Skeletal muscle cell (primary cell): Measurements from ENCODE around the gene PTPN4.

Source experiments
- DNase-seq: peaks from one replicate; pipeline ENCODE4 v3.0.0-alpha.2; 2010; ENCODE audit warnings: low read depth
- H3K4me3 ChIP-seq: 2 replicates; pipeline ENCODE4 v1.5.1; 2011; ENCODE audit warnings: low read depth, mild to moderate bottlenecking, control low read depth, low read length, moderate library complexity

PTPN4 gene

DNA sequence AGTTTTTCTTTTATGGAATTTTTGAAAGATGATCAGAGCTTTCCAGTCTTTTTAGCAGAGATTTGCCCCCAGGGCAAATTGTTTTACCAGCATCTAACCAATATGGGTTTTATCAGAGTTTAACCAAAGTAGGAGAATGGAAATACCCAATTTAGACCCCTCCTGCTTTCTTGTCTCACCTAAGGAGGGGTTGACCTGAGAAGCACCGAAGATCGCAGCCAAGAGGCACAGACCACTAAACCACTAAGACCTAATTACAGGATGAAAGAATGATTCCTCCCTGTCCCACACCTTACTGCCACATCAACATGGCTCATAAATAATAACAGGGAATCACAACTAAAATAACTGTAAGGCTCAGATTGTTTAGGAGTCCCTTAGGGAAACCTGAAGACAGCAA, 141.3 kb downstream of the PTPN4 start:
- DNase-seq = no peak
- no peak overlapping the region for H3K4me3 ChIP-seq

DNA sequence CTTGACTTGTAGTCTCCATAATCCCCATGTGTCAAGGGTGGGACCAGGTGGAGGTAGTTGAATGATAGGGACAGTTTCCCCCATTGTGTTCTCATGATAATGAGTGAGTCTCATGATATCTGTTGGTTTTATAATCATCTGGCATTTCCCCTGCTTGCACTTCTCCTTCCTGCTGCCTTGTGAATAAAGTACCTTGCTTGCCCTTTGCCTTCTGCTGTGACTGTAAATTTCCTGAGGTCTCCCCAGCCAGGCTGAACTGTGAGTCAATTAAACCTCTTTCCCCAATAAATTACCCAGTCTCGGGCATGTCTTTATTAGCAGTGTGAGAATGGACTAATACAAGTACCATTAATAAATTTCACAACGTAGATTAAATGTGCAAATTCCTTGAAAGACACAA, 150.8 kb downstream of the PTPN4 start:
- H3K4me3 ChIP-seq = no peak overlapping the region

DNA sequence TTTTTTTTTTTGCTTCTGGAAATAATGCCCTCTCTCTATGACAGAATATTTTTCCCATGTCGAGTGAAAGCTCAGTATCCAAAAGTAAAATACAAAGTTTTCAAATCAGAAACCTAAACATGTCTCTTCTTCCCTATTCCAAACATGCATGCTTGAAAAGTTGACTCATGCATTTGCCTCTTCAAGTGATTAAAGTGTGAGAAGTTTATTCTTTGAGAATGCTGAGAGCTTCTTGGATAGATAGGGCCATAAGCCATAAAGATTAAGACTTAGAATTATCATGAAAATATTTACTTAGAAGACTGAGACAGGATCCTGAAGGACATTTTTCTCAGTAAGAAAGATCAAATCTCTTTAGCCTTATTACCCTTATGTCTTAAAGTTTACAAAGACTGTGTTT, 154.5 kb downstream of the PTPN4 start:
- H3K4me3 ChIP-seq = no peak overlapping the region
- DNase-seq = no peak

More for the DNA sequence above, 150.8 kb downstream of the PTPN4 start:
- DNase-seq = no peak

DNA sequence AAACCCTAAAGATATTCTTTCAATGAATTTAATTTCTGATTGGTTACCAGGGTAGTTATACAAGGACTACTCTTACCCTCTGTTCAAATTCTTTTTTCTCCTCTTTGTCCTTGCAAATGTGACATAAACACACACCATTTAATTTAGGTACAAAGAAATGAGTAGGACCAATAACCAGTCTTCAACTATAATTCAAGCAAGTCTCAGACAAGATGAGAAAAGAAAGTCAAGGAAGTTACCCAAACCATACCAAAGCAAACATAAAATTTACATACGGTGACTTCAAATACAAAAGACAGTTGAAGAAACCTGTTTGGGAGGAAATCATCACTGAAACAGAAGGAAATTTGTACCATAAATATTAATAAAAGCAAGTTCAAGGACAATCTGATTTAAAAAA, 162.1 kb downstream of the PTPN4 start:
- no peak overlapping the region for H3K4me3 ChIP-seq
- no peak for DNase-seq

DNA sequence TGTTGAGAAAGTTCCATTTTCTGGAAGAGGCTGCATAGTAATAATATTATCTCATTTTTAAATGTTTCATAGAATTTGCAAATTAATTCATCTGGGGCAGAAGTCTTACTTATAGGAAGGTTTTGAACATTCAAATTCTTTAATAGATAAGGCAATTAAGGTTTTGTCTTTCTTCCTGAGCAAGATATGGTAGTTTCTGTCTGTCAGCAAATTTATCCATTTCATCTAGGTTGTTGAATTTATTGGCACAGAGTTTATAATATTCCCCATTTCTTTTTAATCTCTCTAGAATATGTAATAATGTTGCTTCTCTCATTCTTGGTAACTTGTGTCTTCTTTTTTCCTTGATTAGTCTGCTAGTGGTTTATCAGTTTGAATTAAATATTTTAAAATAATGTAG, 163.0 kb downstream of the PTPN4 start:
- no peak for DNase-seq
- H3K4me3 ChIP-seq = no peak overlapping the region

DNA sequence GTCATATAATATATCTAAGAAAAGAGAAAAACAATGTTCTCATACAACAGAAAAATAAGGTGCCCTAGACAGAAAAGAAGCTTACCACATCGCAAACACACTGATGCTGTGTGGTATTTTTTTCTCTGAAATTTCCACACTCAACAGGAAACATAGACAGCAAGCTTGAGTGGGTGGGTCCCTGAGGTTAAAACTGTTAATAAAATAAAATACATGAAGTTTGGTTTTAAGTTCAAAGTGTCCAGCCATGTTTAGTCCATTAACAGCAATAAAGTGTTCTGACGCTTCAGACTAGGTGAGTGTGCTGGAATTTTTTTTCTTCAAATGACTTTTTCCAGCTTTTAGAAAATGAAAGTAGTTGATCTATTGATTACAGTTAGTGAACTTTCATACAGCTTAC, 169.8 kb downstream of the PTPN4 start:
- no peak for DNase-seq
- H3K4me3 ChIP-seq = no peak overlapping the region

DNA sequence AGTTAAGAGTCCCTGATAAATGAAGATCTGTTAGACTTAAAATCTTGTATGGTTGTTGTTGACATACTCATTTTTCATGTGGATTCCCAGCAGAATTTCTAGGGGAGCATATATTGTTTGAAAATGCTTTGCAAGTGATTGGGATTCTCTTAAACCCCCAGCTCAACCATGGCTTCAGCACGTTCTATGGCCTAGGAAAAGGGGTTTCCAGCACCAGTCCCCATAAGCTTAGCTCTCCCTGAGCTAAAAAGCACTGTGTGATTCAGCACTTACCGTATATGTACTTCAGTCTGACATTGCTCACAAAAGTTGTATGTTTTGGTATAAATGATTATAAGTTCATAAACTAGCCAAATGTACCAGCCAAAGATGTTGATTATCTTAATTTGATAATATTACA, 173.1 kb downstream of the PTPN4 start:
- no peak for DNase-seq
- no peak overlapping the region for H3K4me3 ChIP-seq

DNA sequence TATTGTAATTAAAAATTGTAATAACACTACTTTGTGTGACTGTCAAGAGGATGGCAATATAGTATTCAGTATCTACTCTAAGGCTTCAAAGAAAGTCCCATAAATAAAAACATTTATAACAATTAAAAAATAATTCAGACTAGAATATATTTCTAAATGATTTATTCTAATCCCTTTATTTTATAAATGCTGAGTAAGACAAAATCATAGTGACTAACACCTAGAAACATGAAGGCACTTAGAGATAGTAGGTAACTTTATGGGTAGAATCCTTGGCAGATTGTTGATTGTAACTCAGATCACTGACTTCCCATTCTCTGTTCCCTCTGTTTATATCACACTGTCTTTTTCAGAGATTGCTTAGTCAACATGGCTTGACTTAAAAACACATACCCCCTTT, 174.6 kb downstream of the PTPN4 start:
- no peak for DNase-seq
- no peak overlapping the region for H3K4me3 ChIP-seq

DNA sequence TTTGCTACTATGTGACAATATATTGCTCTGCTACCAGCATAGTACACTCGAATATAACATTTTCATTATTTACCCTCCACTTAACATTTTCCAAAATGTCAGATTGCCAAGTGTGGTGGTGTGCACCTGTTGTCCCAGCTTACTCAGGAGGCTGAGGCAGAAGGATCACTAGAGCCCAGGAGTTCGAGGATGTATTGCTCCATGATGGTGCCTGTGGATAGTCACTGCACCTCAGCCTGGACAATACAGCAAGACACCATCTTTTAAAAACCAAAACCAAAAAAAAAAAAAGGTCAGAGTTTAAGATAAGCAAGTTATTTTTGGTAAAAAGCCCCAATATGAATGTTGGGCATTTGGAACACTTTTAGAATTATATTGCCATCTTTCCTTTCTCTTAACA, 178.0 kb downstream of the PTPN4 start:
- no peak for DNase-seq
- H3K4me3 ChIP-seq = no peak overlapping the region

DNA sequence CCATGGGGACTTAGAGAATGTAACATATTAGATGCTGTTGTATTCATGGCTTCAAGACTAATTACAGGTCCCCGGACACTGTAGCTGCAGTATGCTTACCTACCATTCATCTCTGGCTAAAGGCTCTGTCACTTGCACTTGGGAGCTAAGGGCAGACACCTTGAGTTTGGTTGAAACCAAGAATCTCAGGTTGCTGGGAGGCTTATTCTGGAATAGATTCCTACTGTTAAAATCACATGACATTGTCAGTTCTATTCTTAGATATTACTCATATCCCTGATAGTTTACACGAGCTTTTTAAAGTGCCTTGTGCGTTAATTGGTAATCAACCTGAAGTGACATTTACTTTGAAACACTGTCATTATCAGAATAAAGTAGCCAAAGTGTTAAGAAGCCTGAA, 180.2 kb downstream of the PTPN4 start:
- no peak for DNase-seq
- no peak overlapping the region for H3K4me3 ChIP-seq

DNA sequence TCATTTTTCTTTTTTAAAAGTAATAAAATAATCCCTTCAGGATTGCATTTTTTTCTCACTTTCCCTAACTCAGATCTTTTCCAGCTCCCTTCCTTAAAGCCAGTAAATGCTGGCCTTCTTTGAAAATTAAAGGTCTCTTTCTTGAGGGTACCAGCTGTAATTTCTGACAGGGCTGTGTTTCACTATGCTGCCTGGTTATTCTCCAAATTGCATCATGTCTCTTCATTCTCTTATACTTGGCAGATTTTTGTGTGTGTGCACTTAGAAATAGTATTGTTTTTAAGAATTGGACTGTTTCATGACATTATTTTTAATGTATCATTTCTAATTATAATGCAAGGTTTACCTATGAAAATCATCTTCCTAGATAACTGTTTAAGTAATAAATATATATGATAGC, 181.1 kb downstream of the PTPN4 start:
- no peak overlapping the region for H3K4me3 ChIP-seq
- DNase-seq = no peak

DNA sequence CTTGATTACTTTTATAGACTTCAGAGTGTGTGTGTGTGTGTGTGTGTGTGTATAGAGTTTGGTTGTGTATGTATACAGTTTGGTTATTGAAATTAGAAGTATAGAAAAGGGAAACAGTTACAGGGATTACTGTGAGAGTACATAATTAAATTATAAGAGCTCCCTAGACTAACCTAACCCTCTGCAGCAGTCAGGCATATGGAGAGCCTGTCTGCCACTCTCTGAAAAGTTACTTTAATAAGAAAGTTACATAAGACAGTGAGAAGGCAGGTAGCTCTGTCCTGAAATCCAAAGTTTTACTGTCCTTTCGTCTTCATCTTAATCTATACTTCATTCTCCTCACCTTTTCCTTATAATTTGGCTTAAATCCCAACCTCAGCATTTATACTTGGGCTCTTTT, 181.7 kb downstream of the PTPN4 start:
- DNase-seq = no peak
- H3K4me3 ChIP-seq = no peak overlapping the region

DNA sequence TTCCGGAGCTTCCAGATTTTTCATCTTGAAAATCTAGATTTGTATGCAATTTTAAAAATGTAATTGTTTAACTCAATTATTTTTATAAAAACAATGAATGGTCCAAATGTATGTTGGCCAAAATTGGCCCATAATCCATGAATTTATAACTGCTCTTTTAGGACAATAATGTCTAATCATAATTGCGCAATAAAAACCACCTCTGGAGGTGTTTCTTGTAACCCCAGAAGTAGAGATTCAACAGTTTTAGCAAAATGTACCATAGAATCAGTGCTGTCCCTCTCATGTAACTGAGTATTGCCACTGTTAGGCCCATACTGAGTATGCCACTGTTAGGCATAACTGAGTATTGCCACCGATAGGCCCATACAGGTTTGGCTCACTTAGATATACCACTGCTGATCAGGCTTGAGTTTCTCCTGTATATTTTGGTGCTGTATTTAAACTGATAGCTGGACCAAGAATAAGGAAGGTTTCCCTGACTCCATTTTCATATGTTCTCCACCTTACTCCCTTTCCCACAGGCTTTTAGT, 182.3 kb downstream of the PTPN4 start:
- no peak for DNase-seq
- H3K4me3 ChIP-seq = no peak overlapping the region

DNA sequence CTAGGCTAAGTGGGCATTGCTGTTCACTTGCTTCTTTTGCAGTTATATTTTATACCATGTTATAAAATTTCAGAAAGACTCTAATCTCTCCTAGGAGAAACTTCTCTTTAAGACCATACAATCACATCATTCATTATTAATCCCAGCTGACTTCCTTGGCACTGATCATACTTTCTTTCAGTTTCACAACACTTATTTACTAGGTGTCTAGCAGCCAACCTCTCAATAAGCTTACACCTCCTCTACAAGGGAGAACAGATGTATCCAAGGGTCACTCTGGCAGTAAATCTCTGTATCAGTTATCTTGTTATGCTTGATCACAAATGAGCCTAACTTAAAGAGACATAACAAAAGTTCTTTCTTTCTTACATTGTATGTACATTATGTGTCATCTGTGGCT, 183.3 kb downstream of the PTPN4 start:
- H3K4me3 ChIP-seq = no peak overlapping the region
- no peak for DNase-seq

DNA sequence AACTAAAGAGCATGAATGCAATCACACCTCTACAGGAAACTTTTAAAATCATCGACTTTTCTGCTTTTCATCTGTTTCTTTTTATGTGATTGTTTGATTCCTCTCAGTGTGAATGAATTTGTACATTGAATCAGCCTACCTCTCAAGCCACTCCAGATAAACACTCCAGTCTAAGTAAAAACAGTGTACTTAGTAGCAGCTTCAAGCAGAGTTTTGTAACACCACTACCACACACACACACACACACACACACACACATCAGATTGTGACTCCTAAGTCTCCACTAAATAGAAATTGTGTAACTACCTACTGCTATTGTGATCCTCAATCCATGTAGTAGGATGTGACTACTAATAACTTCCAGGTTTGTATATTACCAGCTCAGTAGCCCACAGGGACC, 187.8 kb downstream of the PTPN4 start:
- no peak for DNase-seq
- no peak overlapping the region for H3K4me3 ChIP-seq

DNA sequence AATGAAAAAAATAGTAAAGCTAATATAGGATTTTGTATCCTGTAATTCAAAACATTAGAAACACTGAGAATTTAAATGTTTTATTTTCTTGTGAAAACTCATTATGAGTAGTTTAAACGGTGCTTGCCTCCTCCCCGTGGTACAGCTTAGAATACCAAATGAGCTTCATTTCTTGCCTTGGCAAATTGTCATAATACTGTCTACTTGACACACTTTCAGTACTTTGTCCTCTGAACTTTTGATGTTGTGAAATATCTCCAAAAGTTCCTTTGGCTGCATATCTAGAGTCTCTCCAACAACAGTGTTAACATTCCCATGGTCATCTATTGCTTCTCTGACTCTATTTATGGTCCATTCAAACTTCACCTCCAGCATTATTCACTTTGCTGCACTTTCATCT, 191.2 kb downstream of the PTPN4 start:
- no peak overlapping the region for H3K4me3 ChIP-seq
- no peak for DNase-seq

DNA sequence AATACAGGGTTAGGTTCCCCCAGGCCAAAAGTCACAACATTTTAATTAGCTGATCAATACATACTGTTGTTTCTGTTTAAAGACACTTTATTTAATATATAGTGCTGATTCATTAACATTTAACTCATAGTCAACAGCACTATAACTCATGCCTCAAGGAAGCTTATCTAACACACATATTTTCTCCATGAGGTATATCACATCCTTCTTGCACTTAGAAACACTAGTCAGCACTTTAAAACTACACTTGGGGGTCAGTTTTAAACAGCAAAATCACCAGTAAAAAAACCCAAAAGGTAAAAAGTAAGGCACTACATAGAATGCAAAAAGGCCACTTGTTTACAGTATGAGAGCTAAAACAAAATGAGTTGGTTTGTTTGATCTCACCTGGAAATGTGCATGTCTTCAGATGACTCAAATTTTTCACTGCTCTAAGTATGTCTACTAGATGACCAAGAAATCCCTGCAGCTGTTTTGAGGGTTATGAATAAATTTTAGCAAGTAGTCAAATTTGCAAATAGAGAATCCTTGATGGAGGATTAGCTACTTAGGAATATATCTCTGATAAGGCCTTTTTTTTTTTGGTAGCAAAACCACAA, 199.0 kb downstream of the PTPN4 start:
- DNase-seq = no peak
- H3K4me3 ChIP-seq = no peak overlapping the region

DNA sequence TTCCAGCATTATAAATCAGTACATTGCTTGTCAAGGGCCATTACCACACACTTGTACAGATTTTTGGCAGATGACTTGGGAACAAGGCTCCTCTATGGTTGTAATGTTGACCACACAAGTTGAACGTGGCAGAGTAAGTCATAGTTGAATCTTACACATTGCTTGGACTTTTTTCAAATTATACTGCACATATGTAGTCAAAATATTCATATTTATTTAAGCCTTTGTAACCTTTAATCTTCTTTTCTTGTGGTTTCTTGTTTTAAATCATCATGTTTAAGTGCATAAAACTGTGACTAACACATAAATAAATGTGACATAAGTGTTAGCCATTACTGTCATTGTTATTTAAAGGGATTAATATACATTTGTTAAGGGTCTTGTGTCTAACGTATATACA, 201.1 kb downstream of the PTPN4 start:
- H3K4me3 ChIP-seq = no peak overlapping the region
- DNase-seq = peak; percentile 62

DNA sequence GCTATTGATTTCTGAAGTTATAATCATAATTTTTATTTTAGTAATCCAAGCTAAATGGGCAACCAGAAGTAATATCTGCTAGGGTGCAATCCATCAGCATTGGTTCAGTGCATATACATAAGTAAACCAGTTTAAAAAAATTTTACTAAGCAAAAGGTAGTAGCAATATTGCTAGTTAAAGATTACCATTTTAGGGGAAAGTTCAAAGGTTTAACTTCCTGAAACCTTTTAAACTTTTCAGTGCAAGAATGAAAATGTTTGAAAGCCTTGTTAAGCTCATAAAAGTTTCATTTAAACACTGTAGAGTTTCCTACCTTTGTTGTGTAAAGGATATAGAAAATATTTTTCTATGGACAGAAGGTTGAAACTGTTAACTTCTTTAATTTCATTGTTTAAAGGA, 222.2 kb downstream of the PTPN4 start:
- H3K4me3 ChIP-seq = no peak overlapping the region
- no peak for DNase-seq

DNA sequence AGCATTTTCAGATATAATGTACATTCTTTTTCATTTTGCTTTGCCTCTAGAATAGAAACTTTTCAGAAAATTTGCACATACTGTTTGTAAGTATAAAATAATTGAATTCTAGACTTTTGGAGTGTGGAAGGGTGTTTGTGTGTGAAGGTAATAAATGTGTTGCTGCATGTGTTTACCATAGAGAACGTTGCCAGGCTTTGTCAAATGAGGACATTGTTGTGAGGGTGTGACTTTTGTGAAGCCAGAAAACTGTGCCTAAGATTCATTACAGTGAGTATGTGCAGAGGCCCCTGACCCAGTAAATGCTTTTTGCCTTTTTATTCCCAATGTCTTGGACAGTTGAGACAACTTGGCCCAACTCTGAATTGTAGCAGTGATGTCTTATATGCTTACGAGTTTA, 222.8 kb downstream of the PTPN4 start:
- no peak for DNase-seq

DNA sequence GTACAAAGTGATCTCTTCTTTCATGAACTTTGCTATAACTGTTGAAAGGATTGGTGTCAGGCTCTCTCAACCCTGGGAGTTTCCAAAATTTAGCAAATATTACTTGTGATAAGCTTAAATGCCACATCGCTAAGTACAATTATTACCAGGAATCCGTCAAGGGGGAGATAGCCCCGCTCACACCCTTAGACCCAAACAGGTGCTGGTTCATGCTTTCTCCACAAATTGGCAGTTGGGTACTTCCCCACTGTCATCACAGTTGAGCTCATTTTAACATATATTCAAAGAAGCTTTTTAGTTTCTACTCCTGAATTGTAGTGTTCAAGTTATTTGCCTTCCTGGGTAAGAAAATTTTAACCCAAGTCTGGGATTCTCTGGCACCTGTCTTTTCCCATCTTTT, 223.4 kb downstream of the PTPN4 start:
- DNase-seq = no peak

More for the DNA sequence above, 222.8 kb downstream of the PTPN4 start:
- no peak overlapping the region for H3K4me3 ChIP-seq

DNA sequence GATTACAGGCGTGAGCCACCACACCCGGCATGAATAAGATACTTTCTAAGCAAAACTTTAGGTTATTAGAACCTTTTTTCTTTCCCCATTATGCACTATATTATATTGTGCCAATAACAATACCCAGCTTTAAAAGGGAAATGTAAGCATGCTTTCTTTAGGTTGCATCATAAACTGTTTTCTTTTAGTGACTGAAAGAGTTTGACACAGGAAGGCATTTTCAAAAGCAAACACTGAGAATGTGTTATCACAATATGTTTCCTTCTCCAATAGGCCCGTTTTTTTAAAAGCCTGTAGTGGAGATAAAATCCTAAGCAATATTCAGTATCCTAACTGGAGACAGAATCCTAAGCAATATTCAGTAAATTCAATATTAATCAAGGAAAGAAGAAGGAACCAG, 236.4 kb downstream of the PTPN4 start:
- H3K4me3 ChIP-seq = no peak overlapping the region
- peak; percentile 9 for DNase-seq

More for the DNA sequence above, 223.4 kb downstream of the PTPN4 start:
- no peak overlapping the region for H3K4me3 ChIP-seq
